ENCODE measurements around the gene LRRC2. TPM values are rescaled to one million over a fixed set of nuclear protein-coding genes. Genes with fewer than 3 reads are reported as not detected.
"Not testable (repeated sequence)": the region's sequence is repeated elsewhere in the genome, so short reads cannot be mapped to it uniquely, and the experiment has no call there.

LRRC2 gene
- total RNA-seq, 4 donors from 2014 or later, result 0.59 to 1.5 (median 0.60) TPM; not detected in 1

- Histone ChIP-seq H3K9me3 (no peaks in the 10 kb centered on the region), H3K4me3 (no peak overlapping the region), H3K27me3 (peaks cover 0 to 51% of the 10 kb centered on the region in 2 donors), H3K27ac (no peak overlapping the region), H3K36me3 (no peaks in the 10 kb centered on the region), H3K4me1 (peaks cover 0 to 20% (median 0%) of the 10 kb centered on the region in 4 donors)
- DNase-seq (ENCODE audit: low spot score in 2 of 2), result no peak
- 26 to 38% methylated on average over 14 of the region's 14 CpGs for WGBS, 2 donors
- no peak for TF ChIP-seq POLR2A (IDR thresholded peaks at IDR 0.05)
- TF ChIP-seq, protein P1, sequence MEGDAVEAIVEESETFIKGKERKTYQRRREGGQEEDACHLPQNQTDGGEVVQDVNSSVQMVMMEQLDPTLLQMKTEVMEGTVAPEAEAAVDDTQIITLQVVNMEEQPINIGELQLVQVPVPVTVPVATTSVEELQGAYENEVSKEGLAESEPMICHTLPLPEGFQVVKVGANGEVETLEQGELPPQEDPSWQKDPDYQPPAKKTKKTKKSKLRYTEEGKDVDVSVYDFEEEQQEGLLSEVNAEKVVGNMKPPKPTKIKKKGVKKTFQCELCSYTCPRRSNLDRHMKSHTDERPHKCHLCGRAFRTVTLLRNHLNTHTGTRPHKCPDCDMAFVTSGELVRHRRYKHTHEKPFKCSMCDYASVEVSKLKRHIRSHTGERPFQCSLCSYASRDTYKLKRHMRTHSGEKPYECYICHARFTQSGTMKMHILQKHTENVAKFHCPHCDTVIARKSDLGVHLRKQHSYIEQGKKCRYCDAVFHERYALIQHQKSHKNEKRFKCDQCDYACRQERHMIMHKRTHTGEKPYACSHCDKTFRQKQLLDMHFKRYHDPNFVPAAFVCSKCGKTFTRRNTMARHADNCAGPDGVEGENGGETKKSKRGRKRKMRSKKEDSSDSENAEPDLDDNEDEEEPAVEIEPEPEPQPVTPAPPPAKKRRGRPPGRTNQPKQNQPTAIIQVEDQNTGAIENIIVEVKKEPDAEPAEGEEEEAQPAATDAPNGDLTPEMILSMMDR (IDR thresholded peaks at IDR 0.05), result no peak
- no peak for TF ChIP-seq EP300 (IDR thresholded peaks at IDR 0.05)
These were observed 13.7 kb upstream of the LRRC2 start for GRCh38 chr3:46579756-46580286.

DNA sequence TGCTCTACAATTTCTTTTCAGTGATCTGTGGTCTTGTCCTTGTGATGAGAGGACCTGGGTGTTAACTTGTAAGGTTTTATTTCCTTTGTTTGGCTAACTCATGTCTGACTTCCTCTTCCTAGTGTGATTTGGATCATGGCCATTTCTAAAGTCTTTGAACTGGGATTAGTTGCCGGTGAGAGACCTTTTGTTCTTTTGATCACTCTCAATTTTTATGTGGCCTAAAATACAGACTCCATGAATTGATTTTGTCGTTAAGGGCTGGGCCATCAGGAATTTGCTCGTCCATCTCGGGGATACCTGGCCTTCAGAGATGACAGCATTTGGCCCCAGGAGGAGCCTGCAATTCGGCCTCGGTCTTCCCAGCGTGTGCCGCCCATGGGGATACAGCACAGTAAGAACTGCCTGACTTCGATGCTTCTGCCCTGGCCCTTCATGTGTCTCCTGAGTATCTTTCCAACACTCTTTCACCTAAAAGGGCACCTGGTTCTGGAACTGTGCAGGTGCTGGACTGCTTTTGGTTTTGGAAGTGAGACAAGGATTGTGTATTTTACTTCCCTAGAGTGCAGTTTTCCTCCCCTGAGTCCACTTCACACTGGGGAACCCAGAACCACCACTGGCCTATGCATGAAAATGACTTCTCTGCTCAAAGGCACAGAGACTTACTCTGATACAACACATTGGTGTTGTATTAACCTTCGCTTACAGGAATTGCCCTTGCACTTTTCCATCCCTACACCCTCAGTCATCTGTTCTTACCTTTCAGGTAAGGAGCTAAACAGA, 13.1 kb upstream of the LRRC2 start:
- WGBS, 2 donors, result 34 to 50% methylated on average over 10 of the region's 10 CpGs
- peaks cover 0 to 51% of the 10 kb centered on the region in 2 donors for H3K27me3 ChIP-seq
- DNase-seq (ENCODE audit: low spot score in 2 of 2), result no peak

DNA sequence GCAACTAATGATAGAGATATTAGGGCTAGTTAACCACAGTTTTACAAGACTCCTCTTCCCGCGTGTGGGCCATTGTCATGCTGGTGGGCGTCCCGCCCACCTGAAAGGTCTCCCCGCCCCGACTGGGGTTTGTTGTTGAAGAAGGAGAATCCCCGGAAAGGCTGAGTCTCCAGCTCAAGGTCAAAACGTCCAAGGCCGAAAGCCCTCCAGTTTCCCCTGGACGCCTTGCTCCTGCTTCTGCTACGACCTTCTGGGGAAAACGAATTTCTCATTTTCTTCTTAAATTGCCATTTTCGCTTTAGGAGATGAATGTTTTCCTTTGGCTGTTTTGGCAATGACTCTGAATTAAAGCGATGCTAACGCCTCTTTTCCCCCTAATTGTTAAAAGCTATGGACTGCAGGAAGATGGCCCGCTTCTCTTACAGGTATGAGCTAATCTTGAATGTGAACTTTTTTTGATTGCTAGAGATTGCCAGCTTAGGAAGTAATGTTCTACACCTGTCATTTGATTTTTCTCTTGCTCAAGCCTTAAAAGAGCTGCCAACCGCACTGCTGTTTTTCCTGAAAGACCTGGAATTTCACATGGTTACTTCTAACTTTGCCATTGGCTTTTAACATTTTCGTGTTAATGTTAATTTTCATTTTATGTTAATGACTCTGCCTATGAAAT, 11.6 kb upstream of the LRRC2 start:
- not testable (repeated sequence) for DNase-seq (ENCODE audit: low spot score in 2 of 2); H3K9me3 ChIP-seq; H3K36me3 ChIP-seq; H3K27ac ChIP-seq; H3K4me3 ChIP-seq
- 31 to 44% methylated on average over 17 to 18 of the region's 18 CpGs for WGBS, 2 donors
- peaks cover 0 to 20% (median 0%) of the 10 kb centered on the region in 4 donors for H3K4me1 ChIP-seq
- peaks cover 0 to 51% of the 10 kb centered on the region in 2 donors for H3K27me3 ChIP-seq

More for the DNA sequence above, 13.1 kb upstream of the LRRC2 start:
- H3K4me3 ChIP-seq, result no peak overlapping the region
- no peaks in the 10 kb centered on the region for H3K36me3 ChIP-seq
- H3K27ac ChIP-seq, result no peak overlapping the region
- H3K4me1 ChIP-seq, result peaks cover 0 to 20% (median 0%) of the 10 kb centered on the region in 4 donors
- H3K9me3 ChIP-seq, result no peaks in the 10 kb centered on the region
- TF ChIP-seq POLR2A (IDR thresholded peaks at IDR 0.05) (no peak), EP300 (IDR thresholded peaks at IDR 0.05) (no peak)
- TF ChIP-seq, protein P1 (IDR thresholded peaks at IDR 0.05), result no peak

GRCh38 chr3:46576879-46577278, 10.8 kb upstream of the LRRC2 start:
- 14 to 16% methylated on average over 20 to 21 of the region's 21 CpGs for WGBS, 2 donors
- Histone ChIP-seq H3K36me3 (no peaks in the 10 kb centered on the region), H3K9me3 (no peaks in the 10 kb centered on the region), H3K27me3 (peaks cover 0 to 51% of the 10 kb centered on the region in 2 donors), H3K4me1 (peaks cover 0 to 20% (median 0%) of the 10 kb centered on the region in 4 donors), H3K4me3 (no peak overlapping the region), H3K27ac (no peak overlapping the region)
- TF ChIP-seq, protein P1 (IDR thresholded peaks at IDR 0.05), result no peak
- TF ChIP-seq EP300 (IDR thresholded peaks at IDR 0.05), result no peak
- no peak for DNase-seq (ENCODE audit: low spot score in 2 of 2)

GRCh38 chr3:46576386-46576785, 10.3 kb upstream of the LRRC2 start:
- Histone ChIP-seq H3K4me3 (no peak overlapping the region), H3K4me1 (peaks cover 0 to 20% (median 0%) of the 10 kb centered on the region in 4 donors), H3K27me3 (peaks cover 0 to 51% of the 10 kb centered on the region in 2 donors), H3K36me3 (no peaks in the 10 kb centered on the region), H3K27ac (no peak overlapping the region), H3K9me3 (no peaks in the 10 kb centered on the region)
- TF ChIP-seq EP300 (IDR thresholded peaks at IDR 0.05) (no peak), POLR2A (IDR thresholded peaks at IDR 0.05) (no peak)
- TF ChIP-seq, protein P1 (IDR thresholded peaks at IDR 0.05), result no peak
- 55 to 61% methylated on average over 10 of the region's 10 CpGs for WGBS, 2 donors
- DNase-seq (ENCODE audit: low spot score in 2 of 2), result no peak

Data from tibial nerve (tissue), 4 donors.